GM21360 (cell line): ENCODE data around the gene NFE2L1.

Source experiments
- ATAC-seq: cut with Tn5 transposase; IDR thresholded peaks from one replicate; pipeline ENCODE4 v1.9.1; 2021; ENCODE audit warnings: mild to moderate bottlenecking, moderate library complexity; ENCODE audit not compliant: unreplicated experiment

The NFE2L1 gene

DNA sequence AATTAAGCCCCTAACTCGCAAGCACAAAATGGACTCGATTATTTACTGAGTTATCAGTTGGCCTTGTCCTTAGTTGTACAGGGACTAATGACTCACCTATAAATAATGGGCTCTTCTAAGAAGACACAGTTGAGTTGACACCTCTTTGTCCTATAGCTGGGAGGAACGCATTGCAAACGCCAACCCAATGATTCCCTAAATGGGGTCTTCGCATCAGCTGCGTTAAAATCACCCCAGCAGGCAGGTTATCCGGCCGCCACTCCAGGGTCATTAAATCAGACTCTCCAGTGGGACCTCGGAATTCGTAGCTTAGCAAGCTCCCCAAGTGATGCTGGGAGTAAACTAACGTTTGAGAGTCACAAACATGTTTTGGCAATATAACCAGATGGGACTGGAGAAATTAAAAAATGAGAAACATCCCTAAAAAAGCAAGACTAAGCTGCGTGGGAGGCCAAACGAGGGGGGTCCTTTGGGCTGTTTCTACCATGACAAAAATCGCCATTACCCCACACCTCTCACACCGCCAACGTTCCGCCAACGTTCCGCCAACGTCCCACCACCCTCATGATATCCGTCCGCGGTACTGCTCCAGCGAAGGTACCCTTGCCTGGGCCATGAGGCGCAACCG is 932 bp upstream of the NFE2L1 start:
- ATAC-seq: no peak

DNA sequence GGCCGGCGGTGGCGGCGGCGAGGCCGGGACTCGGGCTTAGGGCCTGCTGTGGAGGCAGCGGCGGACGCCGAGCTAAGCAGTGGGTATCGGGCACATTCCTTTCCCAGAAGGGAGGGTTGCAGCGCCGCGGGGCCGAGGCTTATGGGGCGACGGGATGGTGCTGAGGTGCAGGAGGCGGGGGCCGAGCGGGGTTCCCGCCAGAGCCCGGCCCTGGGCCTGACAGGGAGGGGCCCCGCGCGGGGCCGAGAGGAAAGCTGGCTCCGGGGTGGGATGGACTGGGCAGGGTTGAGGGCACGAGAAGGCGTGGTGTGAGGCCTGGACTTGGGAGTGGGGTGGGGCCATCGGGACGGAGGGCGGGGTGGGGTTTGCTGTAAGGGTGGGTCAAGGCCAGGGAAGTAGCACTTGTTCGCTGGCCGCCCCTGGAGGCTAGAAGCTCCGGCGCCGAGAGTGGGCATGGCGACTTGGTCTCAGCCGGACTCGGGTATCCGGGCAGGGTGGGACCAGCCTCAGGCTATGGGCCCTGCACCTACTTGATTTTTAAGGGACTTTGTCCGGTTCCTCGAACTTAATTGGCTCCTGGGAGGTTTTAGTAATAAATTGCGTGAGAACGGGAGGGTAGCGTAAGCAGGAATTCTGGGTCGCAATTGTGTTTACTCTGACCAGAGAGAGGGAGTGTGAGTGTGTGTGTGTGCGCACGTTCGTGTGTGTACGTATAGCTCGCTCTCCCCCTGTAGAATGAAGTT is 396 bp downstream of the NFE2L1 start:
- peak; percentile 36 for ATAC-seq

DNA sequence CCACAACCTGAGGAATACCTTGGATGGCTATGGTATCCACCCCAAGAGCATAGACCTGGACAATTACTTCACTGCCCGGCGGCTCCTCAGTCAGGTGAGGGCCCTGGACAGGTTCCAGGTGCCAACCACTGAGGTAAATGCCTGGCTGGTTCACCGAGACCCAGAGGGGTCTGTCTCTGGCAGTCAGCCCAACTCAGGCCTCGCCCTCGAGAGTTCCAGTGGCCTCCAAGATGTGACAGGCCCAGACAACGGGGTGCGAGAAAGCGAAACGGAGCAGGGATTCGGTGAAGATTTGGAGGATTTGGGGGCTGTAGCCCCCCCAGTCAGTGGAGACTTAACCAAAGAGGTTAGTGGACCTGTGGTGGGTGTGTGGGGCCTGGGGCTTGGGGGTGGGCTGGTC is 3.1 kb downstream of the NFE2L1 start:
- ATAC-seq: no peak

DNA sequence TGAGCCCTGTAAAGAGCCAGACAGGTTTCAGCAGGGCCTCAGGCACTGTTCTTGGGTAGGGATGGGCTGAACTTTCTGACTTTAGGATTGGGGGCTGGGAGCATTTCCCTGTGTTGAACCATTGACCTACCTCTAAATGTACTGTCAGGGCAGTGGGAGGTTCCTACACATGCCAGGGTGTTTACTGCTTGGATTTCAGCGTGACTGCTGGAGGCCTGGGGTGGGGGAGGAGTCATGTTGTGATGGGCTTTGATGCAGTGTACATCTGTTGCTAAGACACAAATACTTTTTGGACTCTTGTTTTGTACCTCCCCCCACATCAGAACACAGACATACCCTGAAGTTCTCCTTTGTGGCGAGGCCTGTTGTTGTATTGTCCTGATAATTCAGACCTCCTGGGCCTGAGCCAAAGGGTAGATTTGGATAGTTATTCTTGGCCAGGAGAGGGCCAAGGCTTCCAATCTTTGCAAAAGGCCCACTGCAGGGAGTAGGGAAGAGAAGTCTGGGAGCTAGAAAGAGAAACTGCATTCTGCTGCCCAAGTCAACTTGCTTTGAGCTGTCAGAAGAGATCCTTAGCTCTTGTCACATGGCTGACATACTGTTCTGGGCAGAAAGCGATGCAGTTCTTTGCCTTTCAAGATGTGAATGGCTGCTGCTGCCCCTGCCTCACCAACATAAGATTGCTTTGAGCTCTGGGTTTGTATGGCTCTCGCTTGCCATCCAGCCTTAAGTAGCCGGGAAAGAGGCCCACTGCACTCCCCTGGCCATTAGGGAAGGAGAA is 3.7 kb downstream of the NFE2L1 start:
- no peak for ATAC-seq

DNA sequence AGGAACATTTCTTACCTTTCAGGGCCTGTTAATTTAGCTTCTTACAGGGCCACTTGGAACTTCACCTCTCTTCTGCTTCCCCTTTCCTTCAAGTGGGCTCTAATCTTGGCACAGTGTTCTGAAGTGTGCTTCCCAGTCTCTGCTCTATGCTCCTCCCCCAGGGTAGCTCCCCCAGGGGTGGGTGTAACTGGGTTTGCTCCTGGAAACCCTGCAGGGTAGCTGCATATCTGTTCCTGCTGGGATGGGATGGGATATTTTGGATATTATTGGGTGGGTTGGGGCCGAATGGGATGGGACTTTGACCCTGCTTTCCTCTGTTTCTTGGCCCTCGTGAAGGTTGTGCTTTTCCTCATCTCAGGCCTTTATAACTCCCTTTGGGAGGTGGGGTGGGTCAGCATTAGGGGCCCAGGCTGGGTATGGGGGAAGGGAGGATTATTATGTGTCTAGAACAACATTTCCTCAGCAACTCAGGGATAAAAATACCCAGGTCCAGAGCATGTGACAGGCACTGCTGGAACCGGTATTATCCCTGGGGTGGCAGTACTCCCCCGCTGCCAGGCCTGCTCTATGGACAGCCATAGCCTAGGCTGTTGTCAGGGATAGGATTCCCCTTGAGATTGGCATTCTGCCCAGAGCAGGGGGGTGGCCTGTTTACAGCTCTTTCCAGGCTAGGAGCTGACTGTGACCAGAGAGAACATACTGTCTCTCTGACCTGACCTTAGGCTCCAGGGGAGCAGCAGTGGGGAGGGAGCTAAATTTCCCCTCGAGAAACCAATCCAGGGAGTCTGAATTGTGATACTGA is 5.0 kb downstream of the NFE2L1 start:
- no peak for ATAC-seq

DNA sequence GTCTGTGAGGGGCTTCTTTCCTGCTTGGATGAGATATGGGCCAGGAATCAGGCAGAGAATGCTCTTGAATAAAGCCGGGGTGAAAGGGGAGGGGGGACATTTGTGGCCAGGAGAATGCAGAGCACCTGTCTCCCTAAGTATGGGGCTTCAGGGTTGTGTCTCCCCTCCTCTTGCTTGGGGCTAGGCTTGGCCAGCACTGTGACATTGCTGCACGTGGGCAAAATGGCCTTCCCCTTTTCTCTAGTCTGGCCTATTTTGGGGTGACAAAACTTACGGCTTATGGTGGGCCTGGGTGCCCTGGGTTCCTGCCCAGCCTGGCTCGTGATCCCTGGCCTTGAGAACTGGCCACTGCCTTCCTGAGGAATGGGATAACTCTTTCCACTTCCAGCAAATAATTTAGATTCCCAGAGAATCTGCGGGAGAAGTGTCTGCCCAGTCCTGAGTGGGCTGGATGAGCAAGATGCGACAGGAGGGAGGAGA is 5.6 kb downstream of the NFE2L1 start:
- ATAC-seq: no peak

DNA sequence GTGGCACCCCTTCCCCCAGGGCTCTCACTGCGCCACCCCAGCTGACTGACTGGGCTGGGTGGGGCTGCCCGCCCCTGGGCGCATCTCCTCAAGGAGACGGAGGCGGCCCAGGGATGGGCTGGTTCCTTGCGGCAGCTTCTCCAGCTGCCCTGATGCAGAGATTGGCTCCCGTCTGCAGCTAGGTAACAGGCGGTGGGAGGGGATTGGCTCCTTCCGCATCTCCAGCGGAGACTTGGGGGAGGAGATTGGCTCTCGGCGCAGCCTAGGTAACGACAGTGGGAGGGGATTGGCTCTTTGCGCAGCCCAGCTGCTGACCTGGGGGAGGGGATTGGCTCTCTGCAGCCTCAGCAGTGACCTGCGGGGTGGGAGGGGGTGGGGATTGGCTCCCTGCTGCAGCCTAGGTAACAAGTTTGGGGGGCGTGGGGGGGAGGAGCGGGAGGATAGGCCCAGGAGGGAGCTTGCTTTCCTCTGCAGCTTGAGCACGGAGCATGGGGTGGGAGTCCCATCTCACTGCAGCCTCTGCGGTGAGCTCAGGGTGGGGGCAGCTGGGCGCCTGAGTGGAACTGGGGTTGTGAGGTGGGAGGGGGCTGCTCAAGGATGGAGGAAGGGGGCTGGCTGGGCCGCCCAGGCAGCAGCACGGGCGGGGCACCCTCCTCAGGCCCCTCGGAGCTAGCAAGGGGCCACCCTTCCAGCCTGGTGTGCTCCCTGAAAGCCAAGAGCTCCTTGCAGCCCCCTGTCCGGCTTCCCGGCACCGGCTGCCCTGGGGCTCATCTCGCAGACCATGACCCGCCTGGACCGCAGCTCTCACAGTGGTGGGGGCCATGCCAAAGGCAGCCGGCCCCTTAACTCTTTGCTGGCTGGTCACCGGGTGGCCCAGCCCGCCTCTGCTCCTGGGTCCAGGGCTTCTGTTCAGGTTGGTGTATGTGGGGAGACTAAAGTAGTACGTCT is 6.4 kb downstream of the NFE2L1 start:
- ATAC-seq: no peak

DNA sequence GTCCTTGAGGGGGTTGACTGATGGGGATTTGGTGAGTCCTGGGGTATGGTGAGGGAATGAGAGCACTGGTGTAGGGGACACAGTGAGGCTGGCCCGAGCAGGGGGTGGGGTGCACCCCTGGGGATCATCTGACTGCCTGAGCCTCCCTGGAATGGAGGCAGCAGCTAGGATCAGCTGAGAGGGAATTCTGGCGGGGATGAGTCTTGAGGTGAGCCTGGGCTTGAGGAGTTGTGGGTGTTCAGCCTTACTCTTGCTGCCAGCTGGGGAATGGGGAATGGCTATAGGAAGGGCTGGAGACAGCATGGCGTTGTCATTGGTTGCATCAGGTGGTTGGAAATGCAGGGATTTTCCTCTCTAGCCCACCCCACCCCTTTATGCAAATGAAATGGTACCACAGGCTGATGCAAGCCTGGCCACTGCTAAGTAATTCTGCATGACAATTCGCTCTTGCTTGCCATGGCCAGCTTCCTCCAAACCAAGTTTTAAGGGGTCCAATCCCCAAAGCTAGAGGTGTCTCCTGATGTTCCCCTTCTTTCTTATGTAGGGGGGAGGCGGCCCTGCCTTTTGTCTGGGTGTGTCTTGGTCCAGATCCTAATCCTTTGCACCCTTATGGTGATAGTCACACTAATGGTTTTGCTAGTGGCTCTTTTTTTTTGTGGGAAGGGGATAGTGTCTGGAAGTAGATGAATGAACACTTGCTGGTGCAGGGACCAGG is 7.5 kb downstream of the NFE2L1 start:
- ATAC-seq: peak; percentile 57

DNA sequence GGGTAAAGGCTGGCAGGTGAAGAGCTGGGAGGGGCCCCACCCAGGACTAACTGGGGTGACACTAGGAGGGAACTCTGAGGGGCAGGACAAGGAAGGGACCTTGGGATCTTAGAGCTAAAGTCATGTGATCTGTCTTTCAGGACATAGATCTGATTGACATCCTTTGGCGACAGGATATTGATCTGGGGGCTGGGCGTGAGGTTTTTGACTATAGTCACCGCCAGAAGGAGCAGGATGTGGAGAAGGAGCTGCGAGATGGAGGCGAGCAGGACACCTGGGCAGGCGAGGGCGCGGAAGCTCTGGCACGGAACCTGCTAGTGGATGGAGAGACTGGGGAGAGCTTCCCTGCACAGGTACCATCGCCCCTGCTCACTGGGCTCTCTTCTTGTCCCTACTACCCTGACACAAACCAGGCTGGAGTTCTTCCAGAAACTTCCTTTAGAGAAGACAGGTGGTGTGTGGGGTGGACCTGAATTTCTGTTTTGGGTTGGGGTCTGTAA is 8.1 kb downstream of the NFE2L1 start:
- ATAC-seq: no peak

DNA sequence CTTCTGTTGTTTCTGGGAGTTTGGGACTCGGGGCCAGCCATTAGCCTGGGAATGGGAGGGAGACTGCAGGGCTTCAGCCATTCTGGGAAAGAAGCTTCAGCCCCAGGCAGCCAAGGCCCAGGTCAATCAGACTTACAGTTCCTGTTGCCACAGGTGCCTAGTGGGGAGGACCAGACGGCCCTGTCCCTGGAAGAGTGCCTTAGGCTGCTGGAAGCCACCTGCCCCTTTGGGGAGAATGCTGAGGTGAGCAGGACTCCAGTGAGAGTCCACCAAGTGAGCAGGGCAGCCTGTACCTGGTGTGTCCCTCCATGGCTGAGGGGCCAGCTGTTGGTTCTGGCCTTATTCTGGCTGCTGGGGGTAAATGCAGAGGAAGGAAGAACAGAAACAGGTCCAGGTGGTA is 8.7 kb downstream of the NFE2L1 start:
- no peak for ATAC-seq

DNA sequence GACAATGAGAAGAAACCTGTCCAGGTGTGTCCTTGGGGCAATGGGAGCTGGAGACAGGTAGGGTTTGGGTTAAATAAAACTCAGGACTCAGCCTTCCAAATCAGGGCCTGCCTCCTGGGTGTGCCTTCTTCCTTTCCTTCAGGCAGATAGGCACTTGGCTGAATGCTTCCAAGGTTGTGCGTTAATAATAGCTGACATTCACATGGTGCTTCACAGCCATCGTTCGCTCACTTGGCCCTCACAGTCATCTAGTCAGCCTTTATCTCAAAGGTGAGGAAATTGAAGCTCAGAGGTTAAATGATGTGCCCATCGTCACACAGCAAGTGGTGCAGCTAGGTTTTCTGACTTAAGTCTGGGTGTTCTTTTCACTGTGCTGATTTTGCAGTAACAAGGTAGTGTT is 9.5 kb downstream of the NFE2L1 start:
- no peak for ATAC-seq

DNA sequence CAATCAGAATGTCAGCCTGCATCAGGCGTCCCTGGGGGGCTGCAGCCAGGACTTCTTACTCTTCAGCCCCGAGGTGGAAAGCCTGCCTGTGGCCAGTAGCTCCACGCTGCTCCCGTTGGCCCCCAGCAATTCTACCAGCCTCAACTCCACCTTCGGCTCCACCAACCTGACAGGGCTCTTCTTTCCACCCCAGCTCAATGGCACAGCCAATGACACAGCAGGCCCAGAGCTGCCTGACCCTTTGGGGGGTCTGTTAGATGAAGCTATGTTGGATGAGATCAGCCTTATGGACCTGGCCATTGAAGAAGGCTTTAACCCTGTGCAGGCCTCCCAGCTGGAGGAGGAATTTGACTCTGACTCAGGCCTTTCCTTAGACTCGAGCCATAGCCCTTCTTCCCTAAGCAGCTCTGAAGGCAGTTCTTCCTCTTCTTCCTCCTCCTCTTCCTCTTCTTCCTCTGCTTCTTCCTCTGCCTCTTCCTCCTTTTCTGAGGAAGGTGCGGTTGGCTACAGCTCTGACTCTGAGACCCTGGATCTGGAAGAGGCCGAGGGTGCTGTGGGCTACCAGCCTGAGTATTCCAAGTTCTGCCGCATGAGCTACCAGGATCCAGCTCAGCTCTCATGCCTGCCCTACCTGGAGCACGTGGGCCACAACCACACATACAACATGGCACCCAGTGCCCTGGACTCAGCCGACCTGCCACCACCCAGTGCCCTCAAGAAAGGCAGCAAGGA is 10.4 kb downstream of the NFE2L1 start:
- ATAC-seq: no peak

DNA sequence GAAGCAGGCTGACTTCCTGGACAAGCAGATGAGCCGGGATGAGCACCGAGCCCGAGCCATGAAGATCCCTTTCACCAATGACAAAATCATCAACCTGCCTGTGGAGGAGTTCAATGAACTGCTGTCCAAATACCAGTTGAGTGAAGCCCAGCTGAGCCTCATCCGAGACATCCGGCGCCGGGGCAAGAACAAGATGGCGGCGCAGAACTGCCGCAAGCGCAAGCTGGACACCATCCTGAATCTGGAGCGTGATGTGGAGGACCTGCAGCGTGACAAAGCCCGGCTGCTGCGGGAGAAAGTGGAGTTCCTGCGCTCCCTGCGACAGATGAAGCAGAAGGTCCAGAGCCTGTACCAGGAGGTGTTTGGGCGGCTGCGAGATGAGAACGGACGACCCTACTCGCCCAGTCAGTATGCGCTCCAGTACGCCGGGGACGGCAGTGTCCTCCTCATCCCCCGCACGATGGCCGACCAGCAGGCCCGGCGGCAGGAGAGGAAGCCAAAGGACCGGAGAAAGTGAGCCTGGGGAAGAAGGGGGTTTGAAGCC is 11.0 kb downstream of the NFE2L1 start:
- ATAC-seq: no peak

DNA sequence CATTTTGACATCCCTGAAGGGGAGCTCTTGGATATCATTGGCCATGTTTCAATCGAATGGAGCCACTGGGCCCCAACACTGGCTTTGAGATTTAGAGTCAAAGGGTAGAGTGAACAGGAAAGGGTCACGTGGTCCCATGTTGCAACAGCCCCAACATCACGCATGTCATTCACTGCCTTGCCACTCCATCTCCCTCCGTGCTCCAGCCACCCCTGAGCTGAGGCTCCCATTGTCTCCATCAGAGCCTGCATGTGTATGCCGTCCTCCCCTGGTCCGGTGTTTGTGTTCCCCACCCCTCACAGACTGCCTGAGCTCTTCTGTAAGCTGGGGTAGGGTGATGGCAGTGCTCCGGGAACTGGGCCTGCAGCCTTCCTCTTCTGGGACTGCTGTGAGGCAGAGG is 12.1 kb downstream of the NFE2L1 start:
- ATAC-seq: no peak

DNA sequence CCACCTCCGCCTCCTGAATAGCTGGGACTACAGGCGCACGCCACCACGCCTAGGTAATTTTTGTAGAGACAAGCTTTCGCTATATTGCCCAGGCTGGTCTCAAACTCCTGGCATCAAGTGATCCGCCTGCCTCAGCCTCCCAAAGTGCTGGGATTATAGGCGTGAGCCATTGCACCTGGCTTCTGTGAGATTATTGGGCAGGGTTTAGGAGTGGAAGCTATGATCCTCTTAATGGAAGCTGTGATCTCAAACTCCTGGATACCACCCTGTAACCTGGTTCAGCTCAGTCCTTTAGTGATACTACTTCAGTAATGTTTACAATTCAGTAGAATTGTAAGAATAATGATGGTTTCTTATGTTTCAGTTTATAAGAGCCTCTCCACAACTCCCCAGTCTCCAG is 14.1 kb downstream of the NFE2L1 start:
- ATAC-seq: no peak

DNA sequence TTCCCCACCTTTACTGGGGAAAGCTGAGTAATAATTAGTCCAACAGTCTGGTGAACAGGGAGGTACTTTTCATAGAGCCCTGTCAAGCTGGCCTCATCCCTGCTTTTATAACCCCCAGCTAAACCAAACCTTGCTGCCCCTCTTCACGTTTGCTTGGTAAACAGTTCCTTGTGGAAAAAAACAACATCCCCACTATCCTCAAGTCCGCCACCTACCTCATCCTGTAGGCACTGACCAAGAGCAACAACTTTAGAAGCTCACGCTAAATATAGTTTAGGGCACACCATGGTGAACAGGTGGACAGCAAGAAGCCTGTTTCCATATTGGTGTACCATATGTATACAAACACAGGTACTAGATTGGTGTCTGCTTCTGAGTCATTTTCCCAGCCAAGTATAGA is 16.5 kb downstream of the NFE2L1 start:
- no peak for ATAC-seq

DNA sequence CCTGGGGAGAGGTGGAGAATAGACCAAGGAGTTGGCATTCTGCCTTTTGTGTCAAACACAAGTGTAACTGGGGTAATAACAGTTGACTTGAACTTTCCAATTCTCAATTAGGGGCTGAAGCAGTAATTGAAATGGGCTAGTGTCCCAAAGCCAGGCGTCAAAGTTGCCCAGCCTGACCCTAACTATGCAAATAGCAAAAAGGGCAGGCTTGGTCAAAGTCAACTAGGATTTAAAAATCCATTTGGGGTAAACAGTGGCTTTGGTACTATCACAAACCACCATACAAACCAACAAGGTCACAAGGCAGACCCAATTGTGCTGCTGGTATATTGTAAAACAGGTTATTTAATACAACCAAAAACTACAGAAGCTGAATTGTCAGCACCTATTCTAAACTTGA is 18.0 kb downstream of the NFE2L1 start:
- ATAC-seq: no peak

DNA sequence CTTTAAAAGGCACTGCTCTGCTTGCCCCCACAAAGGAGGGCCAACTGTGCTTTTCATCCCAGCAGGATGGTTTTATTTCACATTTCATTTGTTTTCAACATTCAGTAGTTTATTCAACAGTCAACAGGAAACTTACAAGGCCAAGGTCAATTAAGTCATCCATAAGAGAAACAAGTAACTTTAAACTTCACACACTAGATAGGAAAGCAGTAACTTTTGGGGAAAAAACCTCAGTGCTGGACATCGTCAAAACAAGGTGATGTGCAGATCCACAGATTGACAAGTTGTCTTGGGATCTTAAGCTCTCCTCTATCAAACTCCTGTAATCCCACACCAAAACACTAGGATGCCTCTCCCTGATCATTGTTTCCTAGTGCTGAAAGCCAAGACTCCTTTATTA is 18.5 kb downstream of the NFE2L1 start:
- ATAC-seq: no peak
